HG02840 (cell line): Measurements from ENCODE around the gene COL11A2.

Experiments used
- ATAC-seq: cut with Tn5 transposase; IDR thresholded peaks from one replicate; pipeline ENCODE4 v1.9.1; 2021; ENCODE audit warnings: mild to moderate bottlenecking, moderate library complexity, moderate number of reproducible peaks; ENCODE audit not compliant: unreplicated experiment, low FRiP score

COL11A2 gene

DNA sequence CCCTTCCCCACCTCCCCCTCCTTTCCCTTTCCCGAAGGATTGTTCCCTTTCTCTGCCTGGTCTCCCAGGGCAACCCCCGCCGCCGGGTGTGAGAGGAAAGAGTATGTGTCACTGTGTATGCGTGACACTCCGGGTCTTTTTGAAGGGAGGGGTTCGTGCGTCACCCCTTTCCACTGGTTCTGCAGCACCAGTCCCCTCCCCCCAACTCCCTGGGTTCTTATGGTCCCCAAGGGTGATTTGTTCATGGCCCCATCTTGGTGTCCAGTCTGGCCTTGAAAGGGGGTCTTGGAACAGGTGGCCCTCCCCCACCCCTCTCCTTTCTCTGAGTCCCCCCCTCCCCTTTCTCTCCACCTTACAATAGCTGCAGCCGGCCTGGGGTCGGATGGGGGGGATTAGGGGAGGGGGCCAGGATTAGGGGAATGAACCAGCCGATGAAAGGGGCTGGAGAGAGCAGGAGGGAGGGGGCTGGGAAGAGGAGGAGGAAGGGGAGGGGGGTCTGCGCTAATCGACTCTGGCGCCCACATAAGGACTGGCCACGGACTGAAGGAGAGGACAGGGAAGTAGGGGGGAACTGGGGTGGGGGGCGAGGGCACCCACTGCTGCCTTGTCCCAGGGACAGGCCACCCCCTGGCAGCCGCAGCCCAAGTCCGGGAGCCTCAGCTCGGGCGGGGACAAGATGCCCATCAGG is 14.7 kb upstream of the COL11A2 start:
- ATAC-seq: no peak

DNA sequence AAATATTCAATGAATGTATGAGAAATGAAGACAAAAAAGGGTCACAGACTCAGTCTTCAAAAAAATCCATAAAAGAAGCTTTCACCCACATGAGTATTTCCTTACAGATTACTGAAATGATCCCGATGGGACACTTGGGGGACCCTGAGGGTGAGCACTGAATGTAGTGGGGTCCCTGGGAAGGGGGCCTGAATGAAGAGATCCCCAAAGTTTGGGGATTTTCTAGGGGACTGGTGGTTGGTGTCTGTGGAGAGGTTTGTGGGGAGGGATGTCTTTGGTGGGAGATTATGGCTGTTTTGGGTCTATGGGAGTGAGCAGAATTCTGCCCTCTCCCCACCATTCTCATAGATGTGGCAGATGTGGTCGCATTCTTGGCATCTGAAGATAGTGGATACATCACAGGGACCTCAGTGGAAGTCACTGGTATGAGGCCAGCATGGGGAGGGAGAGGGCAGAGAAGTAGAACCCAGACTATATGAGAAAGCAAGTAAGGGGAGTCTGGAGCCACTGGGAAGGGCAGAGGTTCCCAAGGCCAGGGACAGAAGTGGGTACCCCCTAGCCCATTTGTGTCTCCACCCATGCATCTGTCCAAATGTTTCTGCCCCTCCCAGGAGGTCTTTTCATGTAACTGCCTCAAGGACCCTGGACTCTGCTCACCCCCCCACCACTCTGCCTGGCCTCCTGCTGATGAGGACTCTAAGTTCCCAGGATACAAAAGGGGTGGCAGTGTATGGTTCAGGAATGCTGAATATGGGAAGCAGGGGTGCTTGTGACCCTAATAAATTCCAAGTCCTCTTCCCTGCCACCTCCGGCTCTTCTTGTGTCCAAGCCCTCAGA is 14.0 kb upstream of the COL11A2 start:
- no peak for ATAC-seq

DNA sequence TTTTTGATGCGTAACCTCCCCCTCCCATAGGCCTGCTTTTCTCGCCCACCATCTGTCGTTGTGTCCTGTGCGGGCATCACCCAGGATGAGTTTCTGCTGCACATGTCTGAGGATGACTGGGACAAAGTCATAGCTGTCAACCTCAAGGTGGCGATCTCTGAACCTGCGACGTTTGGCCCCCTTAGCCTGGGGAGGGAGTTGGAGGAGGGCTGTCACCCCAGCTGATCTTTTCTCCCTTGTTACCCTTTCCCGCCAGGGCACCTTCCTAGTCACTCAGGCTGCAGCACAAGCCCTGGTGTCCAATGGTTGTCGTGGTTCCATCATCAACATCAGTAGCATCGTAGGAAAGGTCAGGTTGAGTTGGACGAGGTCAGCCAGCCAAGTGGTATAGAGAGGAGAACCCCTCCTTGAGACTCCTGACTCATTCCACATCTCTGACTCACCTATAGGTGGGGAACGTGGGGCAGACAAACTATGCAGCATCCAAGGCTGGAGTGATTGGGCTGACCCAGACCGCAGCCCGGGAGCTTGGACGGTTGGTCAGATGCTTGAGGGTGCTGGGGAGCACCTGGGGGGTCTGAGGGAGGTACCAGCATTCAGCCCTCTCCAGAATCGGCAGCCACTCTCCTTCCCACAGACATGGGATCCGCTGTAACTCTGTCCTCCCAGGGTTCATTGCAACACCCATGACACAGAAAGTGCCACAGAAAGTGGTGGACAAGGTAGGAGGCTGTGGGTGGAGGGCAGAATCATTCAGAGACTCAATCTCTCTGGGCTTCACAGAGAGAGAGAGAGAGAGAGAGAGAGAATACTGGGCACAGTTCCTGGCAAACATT is 13.1 kb upstream of the COL11A2 start:
- no peak for ATAC-seq

DNA sequence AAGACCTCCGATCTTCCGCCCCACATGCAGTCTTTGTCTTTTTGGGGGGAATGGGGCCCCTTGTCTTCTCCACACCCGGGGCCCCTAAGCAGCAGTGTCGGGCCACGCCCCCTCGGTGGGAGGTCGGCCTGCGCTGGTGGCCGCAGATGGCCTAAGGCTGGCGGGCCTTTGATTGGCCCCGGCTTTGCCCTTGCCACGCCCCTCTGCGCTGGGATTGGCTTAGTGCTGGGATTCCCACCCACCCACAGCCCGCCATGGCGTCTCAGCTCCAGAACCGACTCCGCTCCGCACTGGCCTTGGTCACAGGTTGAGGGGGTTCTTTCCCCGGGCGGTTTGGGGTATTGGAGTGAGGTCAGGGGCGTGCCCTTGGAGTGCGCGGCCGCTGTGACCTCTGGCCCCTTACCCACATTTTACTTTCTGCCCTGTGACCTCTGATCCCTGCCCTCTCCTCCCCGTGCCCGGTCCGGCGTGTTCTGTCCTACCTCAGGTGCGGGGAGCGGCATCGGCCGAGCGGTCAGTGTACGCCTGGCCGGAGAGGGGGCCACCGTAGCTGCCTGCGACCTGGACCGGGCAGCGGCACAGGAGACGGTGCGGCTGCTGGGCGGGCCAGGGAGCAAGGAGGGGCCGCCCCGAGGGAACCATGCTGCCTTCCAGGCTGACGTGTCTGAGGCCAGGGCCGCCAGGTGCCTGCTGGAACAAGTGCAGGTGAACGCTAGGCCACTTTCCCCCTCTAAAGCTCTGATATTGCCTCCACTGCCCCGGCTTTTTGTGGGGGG is 12.3 kb upstream of the COL11A2 start, which contains the start of gene HSD17B8:
TSS of gene HSD17B8 (plus strand) at position 241 of the 776 bp plus-strand sequence. CDS start at position 255, 14 bp downstream.
- ATAC-seq: no peak

DNA sequence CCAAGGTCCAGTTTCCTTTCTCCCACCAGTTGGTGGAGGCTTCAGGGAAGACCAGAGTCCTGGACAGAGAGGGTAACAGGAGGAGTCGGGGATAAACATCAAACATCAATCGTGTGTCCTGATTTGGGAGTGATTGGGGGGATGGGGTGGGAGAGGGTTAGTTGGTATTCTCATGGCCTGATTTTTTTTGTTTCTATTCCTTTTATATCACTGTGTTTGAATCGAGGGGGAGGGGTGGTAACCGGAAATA is 11.8 kb upstream of the COL11A2 start:
- ATAC-seq: no peak

DNA sequence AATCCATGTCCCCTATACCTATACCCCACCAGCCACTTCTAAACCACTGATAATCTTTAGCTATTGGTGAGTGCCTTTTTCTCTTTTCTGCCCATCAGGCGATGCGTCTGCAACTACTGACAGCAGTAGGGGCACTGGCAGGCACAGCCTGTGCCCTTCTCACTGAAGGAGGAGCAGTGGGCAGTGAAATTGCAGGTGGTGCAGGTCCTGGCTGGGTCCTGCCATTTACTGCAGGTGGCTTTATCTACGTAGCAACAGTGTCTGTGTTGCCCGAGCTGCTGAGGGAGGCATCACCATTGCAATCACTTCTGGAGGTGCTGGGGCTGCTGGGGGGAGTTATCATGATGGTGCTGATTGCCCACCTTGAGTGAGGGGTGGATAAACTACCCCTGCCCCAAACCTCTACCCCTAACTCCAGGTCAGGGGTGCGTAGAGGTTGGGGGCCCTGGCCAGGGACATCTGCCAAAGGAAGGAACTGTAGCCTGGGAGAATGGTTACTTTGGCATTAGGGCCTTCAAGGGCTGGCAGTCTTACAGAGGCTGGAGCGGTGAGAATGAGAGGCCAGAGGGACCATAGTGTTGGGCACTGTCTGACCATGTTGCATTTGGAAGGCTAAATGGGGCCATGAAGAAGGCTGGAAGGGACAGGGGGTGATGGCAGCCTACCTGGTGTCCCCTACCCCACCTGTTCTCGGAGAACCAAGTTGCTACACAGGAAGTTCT is 11.3 kb upstream of the COL11A2 start:
- ATAC-seq: no peak

DNA sequence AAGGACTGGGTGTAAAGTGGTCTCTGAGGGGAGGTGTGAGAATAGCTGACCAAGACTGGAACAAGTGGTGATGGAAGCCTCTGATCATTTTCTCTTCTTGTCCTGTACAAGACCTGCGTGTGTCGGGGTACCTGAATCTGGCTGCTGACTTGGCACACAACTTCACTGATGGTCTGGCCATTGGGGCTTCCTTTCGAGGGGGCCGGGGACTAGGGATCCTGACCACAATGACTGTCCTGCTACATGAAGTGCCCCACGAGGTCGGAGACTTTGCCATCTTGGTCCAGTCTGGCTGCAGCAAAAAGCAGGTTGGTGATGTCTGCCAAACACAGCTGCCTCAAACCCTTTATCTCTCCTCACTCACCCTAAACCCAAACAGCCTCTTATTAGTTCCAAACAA is 10.5 kb upstream of the COL11A2 start:
- no peak for ATAC-seq

DNA sequence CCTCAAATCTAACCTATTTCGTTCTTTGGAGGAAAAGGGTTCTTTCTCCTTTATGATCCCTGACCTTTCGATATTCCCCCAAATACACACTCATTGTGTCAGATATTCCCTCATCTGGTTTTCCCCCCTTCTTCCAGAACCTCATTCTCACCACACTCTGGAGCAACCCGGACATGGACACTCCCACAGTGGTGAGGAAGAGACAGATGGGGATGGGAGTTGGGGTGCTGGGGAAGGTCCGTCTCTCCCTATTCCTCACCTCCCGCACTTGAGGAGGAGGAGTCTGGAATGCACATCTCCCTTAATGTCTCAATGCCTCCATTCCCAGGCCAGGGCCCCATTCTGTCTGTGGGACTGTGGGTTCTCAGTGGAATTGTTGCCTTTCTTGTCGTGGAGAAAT is 9.7 kb upstream of the COL11A2 start:
- no peak for ATAC-seq

DNA sequence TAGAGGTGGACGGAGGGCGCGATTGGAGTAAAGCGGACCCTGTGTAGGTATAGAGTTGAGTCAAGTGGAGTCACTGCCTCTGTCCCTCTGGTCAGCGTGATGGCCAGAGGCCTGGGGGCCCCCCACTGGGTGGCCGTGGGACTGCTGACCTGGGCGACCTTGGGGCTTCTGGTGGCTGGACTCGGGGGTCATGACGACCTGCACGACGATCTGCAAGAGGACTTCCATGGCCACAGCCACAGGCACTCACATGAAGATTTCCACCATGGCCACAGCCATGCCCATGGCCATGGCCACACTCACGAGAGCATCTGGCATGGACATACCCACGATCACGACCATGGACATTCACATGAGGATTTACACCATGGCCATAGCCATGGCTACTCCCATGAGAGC is 8.9 kb upstream of the COL11A2 start:
- no peak for ATAC-seq

DNA sequence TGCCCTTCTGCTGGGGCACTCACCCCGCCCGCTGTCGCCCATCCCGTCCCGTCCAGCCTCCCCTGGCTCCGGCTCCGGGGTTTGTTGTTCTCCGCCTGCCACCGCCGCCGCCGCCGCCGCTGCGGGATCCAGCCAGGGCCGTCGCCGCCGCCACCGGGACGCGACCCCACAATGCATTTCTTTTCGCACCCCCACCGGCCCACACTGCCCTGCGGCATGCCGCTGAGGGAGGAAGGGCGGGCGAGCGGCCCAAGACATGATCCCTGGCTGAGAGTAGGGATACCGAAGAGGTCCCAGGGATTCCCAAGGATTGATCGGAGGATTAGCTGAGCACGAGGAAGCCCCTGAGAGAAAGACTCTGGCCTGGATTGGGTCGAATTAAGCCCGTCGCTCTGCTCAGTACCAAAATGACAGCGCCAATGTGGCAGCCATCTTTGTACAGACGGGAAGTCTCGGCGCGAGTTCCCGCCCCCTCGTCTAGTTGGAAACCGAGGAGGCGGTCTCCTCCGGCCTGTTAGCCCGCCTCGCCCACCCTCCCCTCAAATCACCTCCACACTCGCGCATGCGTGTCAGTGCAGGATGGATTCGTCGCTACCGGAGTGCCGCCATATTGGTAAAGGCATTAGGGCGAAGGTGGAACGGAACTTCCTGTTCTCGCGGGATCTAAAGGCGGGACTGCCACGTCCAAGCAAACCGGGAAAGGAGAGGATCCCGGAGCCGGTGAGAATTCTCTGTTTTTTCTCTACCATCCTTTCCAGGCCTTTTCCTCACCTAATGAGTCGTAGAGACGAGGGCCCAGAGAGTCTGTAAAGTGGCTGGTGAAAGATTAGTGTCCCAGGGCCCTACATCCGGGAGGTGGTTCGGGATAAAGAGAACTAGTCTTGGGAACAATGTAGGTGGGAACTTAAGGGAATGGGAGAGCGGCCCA is 8.2 kb upstream of the COL11A2 start, which contains the start of the genes RXRB and SLC39A7:
TSS of gene RXRB (minus strand) at position 447 of the 928 bp plus-strand sequence. CDS start at position 258, 189 bp downstream.
TSS of gene SLC39A7 (plus strand) at position 649 of the 928 bp plus-strand sequence. CDS start 379 bp downstream, outside the sequence.
- ATAC-seq: peak; percentile 49

DNA sequence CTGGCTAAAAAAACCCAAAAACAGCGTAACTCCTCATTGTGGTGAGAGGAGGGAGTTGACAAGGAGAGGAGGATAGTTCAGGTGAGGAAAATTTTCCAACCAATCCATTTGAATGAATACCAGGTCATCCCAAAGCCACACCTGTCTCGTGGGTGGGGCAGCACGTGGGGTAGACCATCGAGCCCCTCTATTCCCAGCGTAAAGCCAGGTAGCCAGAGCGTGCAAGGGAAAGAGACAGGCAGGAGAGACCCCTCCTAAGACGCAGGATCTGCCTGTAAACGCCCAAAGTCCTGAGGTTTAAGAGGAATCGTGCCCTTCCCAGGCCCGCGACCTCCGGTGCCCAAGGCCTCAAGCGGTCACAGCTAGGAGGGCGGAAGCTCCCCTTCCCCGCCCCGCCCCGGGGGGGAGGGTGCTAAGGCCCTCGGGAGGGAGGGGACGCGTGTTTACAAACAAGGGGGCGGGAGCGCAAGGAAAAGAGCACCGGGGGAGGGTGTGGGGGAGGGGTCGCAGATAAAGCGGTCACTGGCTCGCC is 7.5 kb upstream of the COL11A2 start:
- ATAC-seq: peak; percentile 3

DNA sequence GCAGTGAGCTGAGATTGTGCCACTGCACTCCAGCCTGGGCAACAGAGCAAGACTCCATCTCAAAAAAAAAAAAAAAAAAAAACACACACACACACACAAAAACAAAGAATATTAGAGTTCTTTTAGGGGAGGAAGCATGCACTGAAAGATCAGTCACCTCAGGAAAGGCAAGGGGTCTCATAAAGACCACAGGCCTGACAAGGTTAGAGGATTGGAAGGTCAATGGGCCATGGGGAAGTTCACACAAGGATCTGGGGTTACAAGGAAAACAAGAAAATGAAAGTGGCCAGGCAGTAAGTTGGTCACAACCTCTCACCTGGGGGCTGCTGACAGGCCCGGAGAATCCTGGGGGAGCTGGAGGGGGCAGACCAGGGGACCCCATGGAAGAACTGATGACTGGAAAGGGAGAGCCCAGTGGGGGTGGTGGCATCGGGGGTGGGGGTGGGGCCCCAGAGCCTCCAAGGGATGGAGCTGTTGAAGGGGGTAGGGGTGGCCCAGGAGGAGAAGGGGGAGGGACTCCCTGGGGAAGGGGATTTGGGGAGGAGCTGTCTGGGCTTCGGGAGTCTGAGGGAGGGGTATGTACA is 6.7 kb upstream of the COL11A2 start:
- ATAC-seq: no peak

DNA sequence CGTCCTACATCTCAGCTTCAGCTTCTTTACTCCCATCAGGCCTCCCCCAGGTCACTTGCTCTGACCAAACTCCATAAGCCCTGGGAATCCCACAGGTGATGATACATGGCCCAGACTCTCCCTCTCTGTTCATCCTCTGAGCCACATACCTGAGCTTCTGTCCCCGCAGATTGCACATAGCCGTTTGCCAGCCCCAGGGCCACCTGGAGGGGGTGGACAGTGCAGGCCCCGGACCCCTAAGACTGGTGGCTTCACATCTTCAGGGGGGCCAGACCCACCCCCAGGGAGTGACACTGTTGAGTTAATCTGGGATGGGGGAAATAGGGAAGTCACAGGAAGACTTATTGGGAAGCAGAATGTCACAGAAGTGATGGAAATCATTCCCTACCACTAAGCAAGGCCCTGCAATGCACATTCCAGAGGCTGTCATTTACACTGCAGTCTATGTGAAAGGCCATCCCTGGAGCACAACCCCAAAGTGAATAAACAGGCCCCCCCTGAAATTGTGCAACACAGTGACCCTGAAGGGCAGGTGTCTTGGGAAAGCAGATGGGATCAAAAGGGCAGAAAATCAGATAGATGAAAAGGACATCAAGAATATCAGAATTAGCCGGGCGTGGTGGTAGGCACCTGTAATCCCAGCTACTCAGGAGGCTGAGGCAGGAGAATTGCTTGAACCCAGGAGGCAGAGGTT is 6.0 kb upstream of the COL11A2 start:
- no peak for ATAC-seq

DNA sequence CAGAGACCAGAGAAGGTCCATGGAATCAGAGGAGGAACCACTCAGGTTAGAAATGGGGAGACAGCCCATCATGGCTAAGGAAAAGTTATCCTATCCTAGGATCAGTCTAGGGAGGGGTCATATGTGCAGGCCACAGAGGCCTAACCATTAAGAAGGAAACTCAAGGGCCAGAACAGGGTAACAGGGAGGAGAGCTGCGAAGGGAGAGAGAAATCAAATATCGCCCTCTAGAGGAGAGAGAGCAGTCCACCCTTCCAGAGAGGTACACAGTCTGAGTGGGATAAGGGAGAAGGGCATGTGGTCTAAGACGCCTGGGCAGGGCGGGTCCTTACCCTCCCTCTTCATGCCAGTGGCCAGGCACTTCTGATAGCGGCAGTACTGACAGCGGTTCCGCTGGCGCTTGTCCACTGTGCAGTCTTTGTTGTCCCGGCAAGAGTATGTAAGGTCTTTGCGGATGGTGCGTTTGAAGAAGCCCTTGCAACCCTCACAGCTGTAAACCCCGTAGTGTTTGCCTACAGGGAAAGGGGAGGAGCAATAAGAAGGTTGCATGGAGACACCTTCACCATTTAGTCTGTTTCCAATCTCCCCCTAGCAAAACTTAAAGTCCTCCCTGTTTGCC is 5.3 kb upstream of the COL11A2 start:
- ATAC-seq: no peak

DNA sequence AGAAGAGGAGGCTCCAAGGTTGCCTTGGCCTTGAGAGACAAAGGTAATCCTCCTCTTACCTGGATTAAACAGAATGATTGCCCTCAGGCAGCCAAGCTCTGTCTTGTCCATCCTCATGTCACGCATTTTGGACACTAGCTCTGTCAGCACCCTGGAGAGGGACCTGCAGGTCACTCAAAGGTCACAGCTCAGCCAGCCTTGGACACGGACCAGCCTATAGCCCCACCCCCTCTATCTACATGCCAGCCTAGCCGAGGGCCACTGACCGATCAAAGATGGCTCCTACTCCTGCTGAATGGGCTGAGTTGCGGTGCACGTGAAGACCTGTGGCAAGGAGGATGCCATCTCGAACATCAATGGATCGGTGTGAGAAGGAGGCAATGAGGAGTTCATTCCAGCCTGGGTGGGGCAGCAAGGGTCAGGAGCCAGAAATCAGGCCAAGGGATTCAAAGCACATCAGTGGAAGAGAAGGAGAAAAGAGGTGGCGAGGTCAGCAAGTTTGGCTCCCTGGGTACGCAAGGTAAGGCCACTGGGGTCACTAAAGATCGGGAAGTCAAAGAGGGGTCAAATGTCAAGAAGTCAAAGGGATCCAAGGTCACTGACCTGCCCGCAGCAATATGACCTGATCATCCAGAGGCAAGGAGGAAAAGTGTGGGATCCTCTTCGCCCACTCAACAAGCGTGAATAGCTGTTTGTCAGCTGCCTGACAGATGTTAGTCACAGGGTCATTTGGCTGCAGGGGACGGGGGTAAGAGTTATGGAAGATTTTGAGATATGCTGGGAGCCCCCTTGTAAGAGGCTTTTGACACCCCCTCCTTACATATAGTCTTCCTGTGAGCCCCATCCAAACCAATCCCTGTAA is 3.3 kb upstream of the COL11A2 start:
- ATAC-seq: no peak

DNA sequence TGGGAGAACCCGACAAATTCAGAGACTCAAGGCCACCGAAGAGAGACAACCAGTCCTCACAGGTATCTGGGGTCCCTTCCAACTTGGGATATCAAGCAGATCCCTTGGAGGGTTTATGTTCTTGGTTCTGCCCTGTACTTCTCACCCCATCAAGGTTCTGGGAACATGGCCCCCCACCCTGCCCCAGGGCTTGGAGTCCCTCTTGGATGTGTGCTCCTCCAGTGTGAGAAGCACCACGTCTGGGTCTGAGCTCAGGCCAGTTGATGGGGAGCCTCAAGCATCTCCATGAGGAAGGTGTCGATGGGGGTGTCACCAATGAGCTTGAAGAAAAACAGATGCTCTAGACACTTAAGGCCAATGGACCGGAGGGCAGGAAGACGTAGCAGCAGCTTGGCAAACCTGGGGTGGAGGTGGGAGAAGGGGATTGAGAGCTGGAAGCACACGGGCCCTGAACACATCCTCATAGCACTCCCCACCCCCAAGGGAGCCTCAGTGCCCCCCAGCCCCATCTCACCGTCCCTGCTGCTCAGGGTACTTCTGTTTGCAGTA is 2.2 kb upstream of the COL11A2 start:
- ATAC-seq: no peak
